GM23338 (cell line): ENCODE data around the gene R3HCC1L. TPM values are rescaled to one million over a fixed set of nuclear protein-coding genes. Genes with fewer than 3 reads are reported as not detected.

Experiments
- ATAC-seq: fragments of 200-7000 bp; cut with Tn5 transposase; 3 replicates; pipeline ENCODE4 v1.9.1; 2020
- DNase-seq: peaks from one replicate; pipeline ENCODE4 v3.0.0-alpha.2; 2015; ENCODE audit warnings: low spot score
- H2AFZ ChIP-seq: fragments of 200-600 bp; sonication (generic); 2 replicates; pipeline ENCODE4 v1.8.0; 2016; ENCODE audit warnings: antibody characterized with exemption, mild to moderate bottlenecking, moderate library complexity
- H3F3A ChIP-seq: fragments of 200-600 bp; sonication (generic); replicated peaks from 2 replicates; pipeline ENCODE4 v1.8.0; 2017; ENCODE audit warnings: antibody characterized with exemption, mixed run types, low read depth
- H3K27ac ChIP-seq: fragments of 200-600 bp; sonication (generic); 2 replicates; pipeline ENCODE4 v1.6.1; 2016; ENCODE audit warnings: low read depth
- H3K27me3 ChIP-seq: fragments of 200-600 bp; sonication (generic); 2 replicates; pipeline ENCODE4 v1.8.0; 2016; ENCODE audit warnings: mild to moderate bottlenecking, mixed run types, moderate library complexity; ENCODE audit not compliant: insufficient read depth
- H3K36me3 ChIP-seq: fragments of 200-600 bp; sonication (generic); 2 replicates; pipeline ENCODE4 v1.8.0; 2016; ENCODE audit warnings: mild to moderate bottlenecking; ENCODE audit not compliant: insufficient read depth
- H3K4me1 ChIP-seq: fragments of 200-600 bp; sonication (generic); 2 replicates; pipeline ENCODE4 v1.8.0; 2016; ENCODE audit warnings: mild to moderate bottlenecking, moderate library complexity; ENCODE audit not compliant: insufficient read depth
- H3K4me2 ChIP-seq: fragments of 200-600 bp; sonication (generic); 2 replicates; pipeline ENCODE4 v1.7.1; 2017; ENCODE audit warnings: mixed run types
- H3K4me3 ChIP-seq: fragments of 200-600 bp; sonication (generic); 2 replicates; pipeline ENCODE4 v1.6.1; 2016; ENCODE audit warnings: mixed run types
- H3K79me2 ChIP-seq: fragments of 200-600 bp; sonication (generic); replicated peaks from 2 replicates; pipeline ENCODE4 v1.8.0; 2017; ENCODE audit warnings: mild to moderate bottlenecking; ENCODE audit not compliant: insufficient read depth
- H3K9me2 ChIP-seq: fragments of 200-600 bp; sonication (generic); 2 replicates; pipeline ENCODE4 v1.8.0; 2017; ENCODE audit not compliant: insufficient read depth
- H4K20me1 ChIP-seq: fragments of 200-600 bp; sonication (generic); replicated peaks from 2 replicates; pipeline ENCODE4 v1.8.0; 2017; ENCODE audit warnings: mild to moderate bottlenecking; ENCODE audit not compliant: insufficient read depth
- H3K27ac Mint-ChIP-seq: 2 replicates; pipeline ENCODE4 v1.8.0; 2020; ENCODE audit warnings: inconsistent platforms, mild to moderate bottlenecking, moderate library complexity, mixed read lengths
- H3K27me3 Mint-ChIP-seq: 3 replicates; pipeline ENCODE4 v1.8.0; 2022; ENCODE audit warnings: low read depth, mild to moderate bottlenecking, moderate library complexity, mixed read lengths, inconsistent platforms; ENCODE audit not compliant: insufficient read depth, poor library complexity
- H3K36me3 Mint-ChIP-seq: 3 replicates; pipeline ENCODE4 v1.8.0; 2021; ENCODE audit warnings: low read depth, mild to moderate bottlenecking, inconsistent platforms, moderate library complexity, mixed read lengths
- H3K4me1 Mint-ChIP-seq: 3 replicates; pipeline ENCODE4 v1.8.0; 2020; ENCODE audit warnings: mild to moderate bottlenecking, inconsistent platforms, mixed read lengths
- H3K4me3 Mint-ChIP-seq: 3 replicates; pipeline ENCODE4 v1.8.0; 2021; ENCODE audit warnings: moderate library complexity, mild to moderate bottlenecking, inconsistent platforms, mixed read lengths
- H3K9me3 Mint-ChIP-seq: 3 replicates; pipeline ENCODE4 v1.8.0; 2020; ENCODE audit warnings: moderate library complexity, mild to moderate bottlenecking, inconsistent platforms, mixed read lengths
- EZH2 ChIP-seq: fragments of 200-600 bp; sonication (generic); IDR thresholded peaks from one replicate; pipeline ENCODE4 v1.8.0; 2017; ENCODE audit warnings: antibody characterized with exemption, mild to moderate bottlenecking, low read depth; ENCODE audit not compliant: unreplicated experiment
- STAT1 ChIP-seq: IDR thresholded peaks from one replicate; pipeline ENCODE4 v1.6.1; 2016; ENCODE audit warnings: antibody characterized with exemption; ENCODE audit not compliant: unreplicated experiment
- ZNF114 ChIP-seq: fragments of 250-450 bp; sonication (Bioruptor Pico); IDR thresholded peaks from 2 replicates; pipeline ENCODE4 v1.5.0; 2020; ENCODE audit warnings: mild to moderate bottlenecking, moderate library complexity
- ZNF331 ChIP-seq: fragments of 250-450 bp; sonication (Bioruptor Pico); IDR thresholded peaks from 2 replicates; pipeline ENCODE4 v1.5.0; 2020; ENCODE audit warnings: low read depth, mild to moderate bottlenecking, moderate library complexity
- polyA plus RNA-seq: library from polyadenylated mRNA; unstranded; fragments of >200 nt; fragmentation: Nextera tagmentation; extraction: Ambion mirVana; gene quantifications from 2 replicates; pipeline ENCODE4 v1.2.1, GENCODE V29; 2016
- total RNA-seq: library from RNA; depleted of rRNA; stranded (reverse); fragments of >200 nt; shearing (Covaris generic); gene quantifications from 2 replicates; pipeline ENCODE4 v1.2.3, GENCODE V29; 2014
- TF ChIP-seq, protein P1 (sequence below), 2 experiments: fragments of 200-600 bp in 1 of 2; sonication (generic) in 1 of 2; conservative IDR thresholded peaks; 2 replicates each; pipeline versions ENCODE4 v1.5.1 to v1.6.1; 2016 to 2017; ENCODE audit warnings: antibody characterized with exemption in 2 of 2, low read depth in 2 of 2, mild to moderate bottlenecking in 2 of 2, moderate library complexity in 1 of 2
- TF ChIP-seq, protein P2 (sequence below): IDR thresholded peaks from 2 replicates; pipeline ENCODE4 v1.6.1; 2016; ENCODE audit warnings: antibody characterized with exemption

The R3HCC1L gene
- total and polyA plus RNA-seq, 2 experiments from 2014 or later: 9.3 to 15.8 TPM

DNA sequence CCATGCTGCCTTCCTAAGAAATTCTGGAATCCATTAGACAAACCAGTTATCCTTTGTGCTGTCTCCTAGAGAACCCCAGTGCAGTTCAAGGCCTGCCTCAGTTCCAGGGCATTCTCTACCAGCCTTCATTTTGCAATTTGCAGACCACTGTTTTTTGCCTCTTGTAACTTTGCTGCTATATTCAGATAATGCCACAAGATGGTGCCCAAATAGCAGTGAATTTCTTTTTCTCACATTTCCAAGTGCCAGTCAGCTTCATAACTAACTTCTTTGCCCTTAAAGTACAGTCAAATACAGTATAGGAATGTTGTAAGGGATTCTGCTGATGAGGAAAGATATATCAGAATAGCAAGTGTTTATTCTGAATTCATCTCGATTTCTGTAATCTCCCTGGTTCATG is 108.4 kb downstream of the R3HCC1L start:
- ATAC-seq (no peak), DNase-seq (no peak)
- H3K4me3 ChIP-seq: no peak overlapping the region
- peaks cover 4% of the 10 kb centered on the region; the same call in 1 of the 2 replicates for H4K20me1 ChIP-seq
- H3K27ac ChIP-seq: no peak overlapping the region
- peaks cover 7% of the 10 kb centered on the region for H3K36me3 Mint-ChIP-seq
- no peaks in the 10 kb centered on the region for H3K4me1 Mint-ChIP-seq
- TF ChIP-seq, protein P1, sequence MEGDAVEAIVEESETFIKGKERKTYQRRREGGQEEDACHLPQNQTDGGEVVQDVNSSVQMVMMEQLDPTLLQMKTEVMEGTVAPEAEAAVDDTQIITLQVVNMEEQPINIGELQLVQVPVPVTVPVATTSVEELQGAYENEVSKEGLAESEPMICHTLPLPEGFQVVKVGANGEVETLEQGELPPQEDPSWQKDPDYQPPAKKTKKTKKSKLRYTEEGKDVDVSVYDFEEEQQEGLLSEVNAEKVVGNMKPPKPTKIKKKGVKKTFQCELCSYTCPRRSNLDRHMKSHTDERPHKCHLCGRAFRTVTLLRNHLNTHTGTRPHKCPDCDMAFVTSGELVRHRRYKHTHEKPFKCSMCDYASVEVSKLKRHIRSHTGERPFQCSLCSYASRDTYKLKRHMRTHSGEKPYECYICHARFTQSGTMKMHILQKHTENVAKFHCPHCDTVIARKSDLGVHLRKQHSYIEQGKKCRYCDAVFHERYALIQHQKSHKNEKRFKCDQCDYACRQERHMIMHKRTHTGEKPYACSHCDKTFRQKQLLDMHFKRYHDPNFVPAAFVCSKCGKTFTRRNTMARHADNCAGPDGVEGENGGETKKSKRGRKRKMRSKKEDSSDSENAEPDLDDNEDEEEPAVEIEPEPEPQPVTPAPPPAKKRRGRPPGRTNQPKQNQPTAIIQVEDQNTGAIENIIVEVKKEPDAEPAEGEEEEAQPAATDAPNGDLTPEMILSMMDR (conservative IDR thresholded peaks at IDR 0.05; ENCODE audit: low read depth in 2 of 2): peak; percentile 48 to 52
- no peak for TF ChIP-seq ZNF114
- H3K4me2 ChIP-seq: no peak overlapping the region
- H3K27ac Mint-ChIP-seq: no peak overlapping the region
- H3K9me3 Mint-ChIP-seq: no peaks in the 10 kb centered on the region
- H2AFZ ChIP-seq: no peak overlapping the region
- H3K36me3 ChIP-seq: peaks cover 12% of the 10 kb centered on the region
- no peaks in the 10 kb centered on the region for H3F3A ChIP-seq
- H3K27me3 Mint-ChIP-seq: no peaks in the 10 kb centered on the region
- no peaks in the 10 kb centered on the region for H3K79me2 ChIP-seq
- no peaks in the 10 kb centered on the region for H3K4me1 ChIP-seq
- H3K4me3 Mint-ChIP-seq: no peak overlapping the region
- no peaks in the 10 kb centered on the region for H3K27me3 ChIP-seq
- H3K9me2 ChIP-seq: no peaks in the 10 kb centered on the region

DNA sequence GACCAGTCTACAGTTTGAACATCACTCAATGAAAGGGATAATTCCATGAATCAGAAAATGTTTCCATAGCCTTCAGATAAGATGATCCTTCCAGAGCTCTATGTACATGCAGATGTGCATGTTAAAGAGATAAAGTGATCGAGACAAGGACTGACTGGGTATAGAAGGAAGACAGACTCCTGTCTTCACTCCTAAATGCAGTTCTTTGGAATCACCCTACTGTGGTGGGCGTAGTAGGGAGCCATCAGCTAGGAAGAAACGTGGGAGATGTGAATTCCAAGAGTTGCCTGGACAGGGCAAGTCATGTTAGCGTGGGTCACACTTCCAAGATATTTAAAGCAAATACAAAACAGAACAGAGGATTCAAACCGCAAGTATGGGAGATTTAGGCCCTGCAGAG is 109.7 kb downstream of the R3HCC1L start:
- Histone ChIP-seq H3K4me1 (no peaks in the 10 kb centered on the region), H3K27me3 (no peaks in the 10 kb centered on the region), H3K79me2 (no peaks in the 10 kb centered on the region), H2AFZ (no peak overlapping the region), H3K4me2 (no peak overlapping the region), H3K27ac (no peak overlapping the region), H3F3A (no peaks in the 10 kb centered on the region), H4K20me1 (no peaks in the 10 kb centered on the region; the same call in 1 of the 2 replicates), H3K9me2 (no peaks in the 10 kb centered on the region), H3K4me3 (no peak overlapping the region), H3K36me3 (peaks cover 12% of the 10 kb centered on the region)
- Mint-ChIP-seq H3K9me3 (no peaks in the 10 kb centered on the region), H3K4me3 (no peak overlapping the region), H3K36me3 (peaks cover 11% of the 10 kb centered on the region), H3K27ac (no peak overlapping the region), H3K4me1 (no peaks in the 10 kb centered on the region), H3K27me3 (no peaks in the 10 kb centered on the region)
- DNase-seq: no peak
- TF ChIP-seq, protein P1 (conservative IDR thresholded peaks at IDR 0.05; ENCODE audit: low read depth in 2 of 2): no peak
- TF ChIP-seq EZH2 (no peak), STAT1 (no peak), ZNF331 (CRISPR knock-in tag) (no peak)
- TF ChIP-seq, protein P2, sequence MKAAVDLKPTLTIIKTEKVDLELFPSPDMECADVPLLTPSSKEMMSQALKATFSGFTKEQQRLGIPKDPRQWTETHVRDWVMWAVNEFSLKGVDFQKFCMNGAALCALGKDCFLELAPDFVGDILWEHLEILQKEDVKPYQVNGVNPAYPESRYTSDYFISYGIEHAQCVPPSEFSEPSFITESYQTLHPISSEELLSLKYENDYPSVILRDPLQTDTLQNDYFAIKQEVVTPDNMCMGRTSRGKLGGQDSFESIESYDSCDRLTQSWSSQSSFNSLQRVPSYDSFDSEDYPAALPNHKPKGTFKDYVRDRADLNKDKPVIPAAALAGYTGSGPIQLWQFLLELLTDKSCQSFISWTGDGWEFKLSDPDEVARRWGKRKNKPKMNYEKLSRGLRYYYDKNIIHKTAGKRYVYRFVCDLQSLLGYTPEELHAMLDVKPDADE: no peak
- no peak for ATAC-seq
